HG03060 (cell line): Measurements from ENCODE around the gene MPLKIP.
"Not testable (repeated sequence)": the region's sequence is repeated elsewhere in the genome, so short reads cannot be mapped to it uniquely, and the experiment has no call there.

Experiments
- ATAC-seq: cut with Tn5 transposase; IDR thresholded peaks from one replicate; pipeline ENCODE4 v1.9.1; 2021; ENCODE audit warnings: low read depth, moderate number of reproducible peaks; ENCODE audit not compliant: unreplicated experiment

The MPLKIP gene

GRCh38 chr7:40133561-40134427 is 628 bp downstream of the MPLKIP start:
- ATAC-seq = no peak

GRCh38 chr7:40122940-40123254 is 11.5 kb downstream of the MPLKIP start:
- ATAC-seq = no peak

DNA sequence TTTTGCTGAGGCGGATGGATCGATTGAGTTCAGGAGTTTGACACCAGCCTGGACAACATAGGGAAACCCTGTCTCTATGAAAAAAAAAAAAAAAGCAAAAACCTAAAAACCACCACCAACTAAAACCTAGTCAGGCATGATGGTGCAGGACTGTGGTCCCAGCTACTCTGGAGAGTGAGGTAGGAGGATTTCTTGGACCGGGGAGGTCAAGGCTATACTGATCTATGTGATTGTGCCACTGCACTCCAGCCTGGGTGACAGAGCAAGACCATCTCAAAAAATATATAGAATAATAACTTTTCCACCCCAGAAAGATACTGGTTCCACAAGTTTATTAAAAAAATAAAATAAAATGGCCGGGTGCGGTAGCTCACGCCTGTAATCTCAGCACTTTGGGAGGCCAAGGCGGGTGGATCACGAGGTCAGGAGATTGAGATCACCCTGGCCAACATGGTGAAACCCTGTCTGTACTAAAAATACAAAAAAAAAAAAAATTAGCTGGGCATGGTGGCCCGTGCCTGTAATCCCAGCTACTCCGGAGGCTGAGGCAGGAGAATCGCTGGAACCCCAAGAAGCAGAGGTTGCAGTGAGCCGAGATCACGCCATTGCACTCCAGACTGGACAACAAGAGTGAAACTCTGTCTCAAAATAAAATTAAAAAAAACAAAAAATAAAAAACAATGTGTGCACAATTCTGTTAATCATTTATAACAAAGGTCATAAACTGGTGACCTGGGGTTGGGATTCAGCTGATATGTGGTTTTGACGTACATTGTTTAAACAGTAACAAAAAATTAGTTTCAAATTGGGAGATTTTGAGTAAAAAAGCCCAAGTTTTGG is 12.1 kb downstream of the MPLKIP start:
- ATAC-seq = not testable (repeated sequence)

- ATAC-seq = no peak
Measured at GRCh38 chr7:40120020-40120419, 14.4 kb downstream of the MPLKIP start.

- not testable (repeated sequence) for ATAC-seq
Measured at GRCh38 chr7:40118201-40118600, 16.2 kb downstream of the MPLKIP start.

DNA sequence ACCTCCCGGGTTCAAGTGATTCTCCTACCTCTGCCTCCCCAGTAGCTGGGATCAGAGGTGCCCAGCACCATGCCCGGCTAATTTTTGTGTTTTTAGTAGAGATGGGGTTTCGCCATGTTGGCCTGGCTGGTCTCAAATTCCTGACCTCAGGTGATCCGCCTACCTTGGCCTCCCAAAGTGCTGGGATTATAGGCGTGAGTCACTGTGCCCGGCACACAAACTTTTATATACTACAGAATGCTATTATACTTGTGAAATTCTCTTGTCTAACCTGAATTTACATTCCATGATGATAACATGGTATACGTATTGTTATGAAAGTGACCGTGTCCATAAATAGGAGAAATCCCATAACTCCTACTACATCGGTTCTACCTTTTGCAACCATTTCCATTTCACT is 17.2 kb downstream of the MPLKIP start:
- ATAC-seq = not testable (repeated sequence)

- ATAC-seq = no peak
Measured at GRCh38 chr7:40115936-40116335, 18.5 kb downstream of the MPLKIP start.

- no peak for ATAC-seq
Measured at GRCh38 chr7:40105879-40106473, 28.4 kb downstream of the MPLKIP start.

GRCh38 chr7:40102897-40103296 is 31.5 kb downstream of the MPLKIP start:
- ATAC-seq = no peak

GRCh38 chr7:40101201-40101600 is 33.2 kb downstream of the MPLKIP start:
- no peak for ATAC-seq

DNA sequence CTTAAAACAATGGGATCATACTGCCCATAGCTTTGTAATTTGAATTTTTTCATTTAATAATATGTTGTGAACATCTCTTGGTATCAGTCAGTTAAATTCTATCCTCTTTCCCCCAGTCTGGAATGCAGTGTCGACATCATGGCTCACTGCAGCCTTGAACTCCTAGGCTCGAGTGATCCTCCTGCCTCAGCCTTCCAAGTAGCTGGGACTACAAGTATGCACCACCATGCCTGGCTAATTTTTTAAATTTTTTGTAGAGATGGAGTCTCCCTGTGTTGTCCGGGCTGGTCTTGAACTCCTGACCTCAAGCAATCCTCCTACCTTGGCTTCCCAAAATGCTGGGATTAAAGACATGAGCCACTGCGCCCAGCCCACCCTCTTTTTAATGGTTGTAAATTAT is 34.6 kb downstream of the MPLKIP start:
- ATAC-seq = no peak

DNA sequence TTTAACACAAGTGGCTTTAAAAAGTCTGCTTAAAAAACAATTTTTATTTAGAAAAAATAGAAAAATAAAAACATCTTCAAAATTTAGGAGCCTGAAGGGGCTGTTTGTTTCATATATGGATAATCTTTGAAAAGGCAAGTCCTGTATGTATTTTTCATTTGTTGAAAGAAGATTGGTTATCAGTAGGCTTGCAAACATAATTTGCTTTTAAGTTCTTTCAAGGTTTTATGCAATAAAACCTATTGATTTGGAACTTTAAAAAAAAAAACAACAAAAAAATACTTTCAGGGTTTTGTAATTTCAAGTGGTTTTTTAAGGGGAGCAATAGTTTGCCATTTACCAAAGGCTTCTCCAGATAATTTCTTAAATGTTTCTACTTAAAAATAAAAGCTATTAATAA is 35.6 kb downstream of the MPLKIP start:
- no peak for ATAC-seq

GRCh38 chr7:40097728-40098127 is 36.7 kb downstream of the MPLKIP start:
- ATAC-seq = no peak

- ATAC-seq = no peak
Measured at GRCh38 chr7:40095695-40096327, 38.6 kb downstream of the MPLKIP start.

- ATAC-seq = no peak
Measured at GRCh38 chr7:40095230-40095629, 39.2 kb downstream of the MPLKIP start.

GRCh38 chr7:40093631-40094350 is 40.6 kb downstream of the MPLKIP start:
- no peak for ATAC-seq

- no peak for ATAC-seq
Measured at GRCh38 chr7:40092182-40092581, 42.2 kb downstream of the MPLKIP start.

DNA sequence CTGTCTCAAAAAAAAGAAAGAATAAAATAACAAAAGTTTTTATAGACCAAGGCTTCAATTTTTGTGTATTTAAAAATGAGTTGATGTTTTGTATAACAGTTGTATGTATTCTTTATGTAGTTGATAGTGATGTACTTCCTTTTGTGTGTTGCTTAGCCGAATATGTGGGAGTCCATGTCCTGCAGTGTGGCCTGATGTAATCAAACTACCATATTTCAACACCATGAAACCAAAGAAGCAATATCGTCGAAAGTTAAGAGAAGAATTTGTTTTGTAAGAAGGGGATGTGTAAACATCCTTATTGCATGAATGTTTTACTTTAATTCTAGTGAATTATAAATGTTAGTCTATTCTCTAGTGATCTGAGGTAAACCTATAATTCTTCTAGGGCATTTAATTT is 56.6 kb downstream of the MPLKIP start:
- ATAC-seq = no peak
